Hepatocyte (in vitro differentiated cells): ENCODE results near the gene OSBPL10.

Experiments
- CTCF ChIP-seq: fragments of 200-600 bp; sonication (generic); IDR thresholded peaks from 2 replicates; pipeline ENCODE4 v1.5.1; 2016; ENCODE audit warnings: antibody characterized with exemption, mild to moderate bottlenecking; ENCODE audit not compliant: poor library complexity
- EZH2 ChIP-seq: fragments of 200-600 bp; sonication (generic); IDR thresholded peaks from 2 replicates; pipeline ENCODE4 v1.6.1; 2016; ENCODE audit warnings: antibody characterized with exemption, mild to moderate bottlenecking, borderline replicate concordance
- EZH2phosphoT487 ChIP-seq: fragments of 200-600 bp; sonication (generic); IDR thresholded peaks from one replicate; pipeline ENCODE4 v1.6.1; 2018; ENCODE audit warnings: antibody characterized with exemption, mild to moderate bottlenecking, low read depth, moderate library complexity; ENCODE audit not compliant: unreplicated experiment, severe bottlenecking

GRCh38 chr3:32003380-32003779 lies 22.3 kb upstream of the OSBPL10 start:
- no peak for TF ChIP-seq CTCF
- TF ChIP-seq EZH2 = no peak
- no peak for TF ChIP-seq EZH2phosphoT487
